ENCODE results near the gene TMEM132D. TPM values are rescaled to one million over a fixed set of nuclear protein-coding genes. Genes with fewer than 3 reads are reported as not detected.

Gene TMEM132D
- total and polyA plus RNA-seq, 2 of the 4 experiments (the other 2 are of a cell fraction) = not detected

DNA sequence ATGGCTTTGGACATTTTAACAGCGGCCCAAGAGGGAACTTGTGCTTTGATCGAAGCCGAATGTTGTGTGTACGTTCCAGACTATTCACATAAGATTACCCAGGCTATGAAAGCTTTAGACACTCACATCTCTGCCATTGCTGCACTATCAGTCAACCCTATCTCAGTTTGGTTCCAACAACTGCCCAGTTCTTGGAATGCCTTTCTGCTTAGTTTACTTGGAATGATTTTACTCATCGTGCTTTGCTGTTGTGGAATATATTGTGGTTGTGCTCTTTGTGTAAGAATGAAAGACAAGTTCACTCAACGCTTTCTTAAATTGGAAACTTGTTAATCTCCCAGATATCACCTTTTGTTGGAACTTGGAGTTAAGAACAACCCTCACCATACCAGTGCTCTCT lies 552.3 kb downstream of the TMEM132D start:
- Histone ChIP-seq H3K18ac (ENCODE audit: low read depth, low read length) (no peak overlapping the region), H2BK20ac (ENCODE audit: low read depth, low read length) (no peak overlapping the region), H2AFZ (replicated peaks; ENCODE audit: low read length, poor library complexity) (no peak overlapping the region), H3K4me2 (ENCODE audit: low read depth, low read length) (no peak overlapping the region), H3K9me1 (ENCODE audit: insufficient read depth, low read length) (no peaks in the 10 kb centered on the region), H3K4ac (ENCODE audit: low read depth, low read length) (no peak overlapping the region), H3K4me1 (ENCODE audit: control insufficient read depth, insufficient read depth, low read length) (no peaks in the 10 kb centered on the region), H4K91ac (ENCODE audit: insufficient read depth, low read depth, low read length) (no peak overlapping the region), H3K79me1 (ENCODE audit: low read depth in 1 of 2, low read length in 2 of 2) (no peaks in the 10 kb centered on the region), H3K14ac (replicated peaks; ENCODE audit: low read depth, low read length) (no peak overlapping the region), H3K4me3 (ENCODE audit: insufficient read depth, low read depth, low read length) (no peak overlapping the region), H3K27ac (ENCODE audit: insufficient read depth, low read length) (no peak overlapping the region), H3K27me3 (ENCODE audit: control insufficient read depth, insufficient read depth, low read length) (no peaks in the 10 kb centered on the region), H3K56ac (ENCODE audit: extremely low read depth, insufficient read depth, low read length) (no peak overlapping the region), H3K9me3 (ENCODE audit: control insufficient read depth, insufficient read depth, low read length) (peaks cover 13% of the 10 kb centered on the region), H2BK120ac (ENCODE audit: low read depth, low read length) (no peak overlapping the region), H4K8ac (ENCODE audit: low read depth in 2 of 2, low read length in 2 of 2) (no peak overlapping the region), H4K20me1 (ENCODE audit: insufficient read depth, low read length) (no peaks in the 10 kb centered on the region), H2AK5ac (ENCODE audit: low read depth, low read length) (no peak overlapping the region), H3K9ac (ENCODE audit: low read depth, low read length) (no peak overlapping the region), H2BK15ac (ENCODE audit: low read depth, low read length) (no peak overlapping the region), H2BK5ac (ENCODE audit: low read depth, low read length, poor library complexity, severe bottlenecking) (no peak overlapping the region), H3K23ac (ENCODE audit: low read depth, low read length) (no peak overlapping the region), H2AK9ac (replicated peaks; ENCODE audit: low read depth, low read length, poor library complexity) (no peak overlapping the region), H3K36me3 (ENCODE audit: control insufficient read depth, insufficient read depth, low read length) (no peaks in the 10 kb centered on the region), H4K5ac (ENCODE audit: low read depth, low read length) (no peak overlapping the region)
- no TSS peak for BruUV-seq (replicated peaks)
- no peak for TF ChIP-seq CEBPB (IDR thresholded peaks at IDR 0.05; ENCODE audit: low read depth, low read length)
- no peak for TF ChIP-seq NFE2L2 (IDR thresholded peaks at IDR 0.05; ENCODE audit: low read depth, low read length)
- TF ChIP-seq, protein P1, sequence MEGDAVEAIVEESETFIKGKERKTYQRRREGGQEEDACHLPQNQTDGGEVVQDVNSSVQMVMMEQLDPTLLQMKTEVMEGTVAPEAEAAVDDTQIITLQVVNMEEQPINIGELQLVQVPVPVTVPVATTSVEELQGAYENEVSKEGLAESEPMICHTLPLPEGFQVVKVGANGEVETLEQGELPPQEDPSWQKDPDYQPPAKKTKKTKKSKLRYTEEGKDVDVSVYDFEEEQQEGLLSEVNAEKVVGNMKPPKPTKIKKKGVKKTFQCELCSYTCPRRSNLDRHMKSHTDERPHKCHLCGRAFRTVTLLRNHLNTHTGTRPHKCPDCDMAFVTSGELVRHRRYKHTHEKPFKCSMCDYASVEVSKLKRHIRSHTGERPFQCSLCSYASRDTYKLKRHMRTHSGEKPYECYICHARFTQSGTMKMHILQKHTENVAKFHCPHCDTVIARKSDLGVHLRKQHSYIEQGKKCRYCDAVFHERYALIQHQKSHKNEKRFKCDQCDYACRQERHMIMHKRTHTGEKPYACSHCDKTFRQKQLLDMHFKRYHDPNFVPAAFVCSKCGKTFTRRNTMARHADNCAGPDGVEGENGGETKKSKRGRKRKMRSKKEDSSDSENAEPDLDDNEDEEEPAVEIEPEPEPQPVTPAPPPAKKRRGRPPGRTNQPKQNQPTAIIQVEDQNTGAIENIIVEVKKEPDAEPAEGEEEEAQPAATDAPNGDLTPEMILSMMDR (conservative IDR thresholded peaks at IDR 0.05; ENCODE audit: low read depth, low read length) = no peak
- TF ChIP-seq POLR2A (IDR thresholded peaks at IDR 0.05; ENCODE audit: low read depth, low read length) = no peak
- TF ChIP-seq RCOR1 (IDR thresholded peaks at IDR 0.05; ENCODE audit: insufficient replicate concordance, low read length) = no peak
- no peak for TF ChIP-seq RFX5 (IDR thresholded peaks at IDR 0.05; ENCODE audit: low read depth, low read length)
- TF ChIP-seq, protein P2, sequence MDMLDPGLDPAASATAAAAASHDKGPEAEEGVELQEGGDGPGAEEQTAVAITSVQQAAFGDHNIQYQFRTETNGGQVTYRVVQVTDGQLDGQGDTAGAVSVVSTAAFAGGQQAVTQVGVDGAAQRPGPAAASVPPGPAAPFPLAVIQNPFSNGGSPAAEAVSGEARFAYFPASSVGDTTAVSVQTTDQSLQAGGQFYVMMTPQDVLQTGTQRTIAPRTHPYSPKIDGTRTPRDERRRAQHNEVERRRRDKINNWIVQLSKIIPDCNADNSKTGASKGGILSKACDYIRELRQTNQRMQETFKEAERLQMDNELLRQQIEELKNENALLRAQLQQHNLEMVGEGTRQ (IDR thresholded peaks at IDR 0.05; ENCODE audit: low read depth, low read length) = no peak
- no peak for TF ChIP-seq RAD21 (IDR thresholded peaks at IDR 0.05; ENCODE audit: low read length)
- dilution Hi-C loops (cut with HindIII; ENCODE audit: low sequenced_read_pairs, unreplicated experiment) = no loop called here
- in situ Hi-C loops (cut with MboI; ENCODE audit: low sequenced_read_pairs) = no loop called here
- intact Hi-C loops (cut with micrococcal nuclease) = no loop called here
- WGBS, 2 experiments (ENCODE audit: extremely low coverage in 2 of 2, insufficient read length in 1 of 2) = 100% methylated on average over 1 of the region's 6 CpGs; no CpG with 5 or more reads in 1 of the 2 experiments
- ATAC-seq (ENCODE audit: low read depth) (no peak), DNase-seq (no peak)
- ChIA-PET POLR2A (ENCODE audit: unreplicated experiment) (no interaction called here), CTCF (no interaction called here)
